Adrenal gland (tissue), 5 donors: ENCODE data around the gene MAPKAP1.

Source experiments
- POLR2A ChIP-seq, 2 donors: fragments of 450-650 bp; IDR thresholded peaks; one replicate each; pipeline ENCODE4 v1.6.1; 2017; ENCODE audit warnings: antibody characterized with exemption in 2 of 2, mild to moderate bottlenecking in 2 of 2, moderate library complexity in 1 of 2
- TF ChIP-seq, protein P1 (sequence below), 6 experiments: fragments of 450-650 bp in 4 of 6; fragments of 200-600 bp in 2 of 6; sonication (generic) in 1 of 6; IDR thresholded peaks; 1 replicate in 5 of 6; 2 replicates in 1 of 6; pipeline versions ENCODE4 v1.5.1 to v1.8.0; 2016 to 2021; ENCODE audit warnings: antibody characterized with exemption in 6 of 6, mild to moderate bottlenecking in 2 of 6, moderate library complexity in 1 of 6
- donor health status: DM: no; HTN: no; CAD: no.

DNA sequence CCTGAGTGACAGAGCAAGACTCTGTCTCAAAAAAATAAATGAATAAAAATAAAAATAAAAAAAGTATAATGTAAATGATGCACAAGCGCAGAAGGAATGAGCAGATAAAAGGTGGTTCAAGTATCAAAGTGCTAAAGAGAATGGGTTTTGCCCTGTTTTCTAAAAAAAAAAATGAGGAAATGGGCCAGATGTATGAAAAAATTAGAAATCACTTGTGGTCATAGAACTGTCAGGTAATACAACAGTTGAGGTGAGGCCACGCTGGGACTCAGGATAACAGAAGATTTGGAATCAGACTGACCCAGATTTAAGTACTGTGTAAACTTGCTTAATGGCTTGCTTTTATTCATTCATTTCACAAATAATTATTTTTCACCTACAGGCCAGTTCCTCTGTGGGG lies 69.8 kb downstream of the MAPKAP1 start:
- TF ChIP-seq, protein P1, sequence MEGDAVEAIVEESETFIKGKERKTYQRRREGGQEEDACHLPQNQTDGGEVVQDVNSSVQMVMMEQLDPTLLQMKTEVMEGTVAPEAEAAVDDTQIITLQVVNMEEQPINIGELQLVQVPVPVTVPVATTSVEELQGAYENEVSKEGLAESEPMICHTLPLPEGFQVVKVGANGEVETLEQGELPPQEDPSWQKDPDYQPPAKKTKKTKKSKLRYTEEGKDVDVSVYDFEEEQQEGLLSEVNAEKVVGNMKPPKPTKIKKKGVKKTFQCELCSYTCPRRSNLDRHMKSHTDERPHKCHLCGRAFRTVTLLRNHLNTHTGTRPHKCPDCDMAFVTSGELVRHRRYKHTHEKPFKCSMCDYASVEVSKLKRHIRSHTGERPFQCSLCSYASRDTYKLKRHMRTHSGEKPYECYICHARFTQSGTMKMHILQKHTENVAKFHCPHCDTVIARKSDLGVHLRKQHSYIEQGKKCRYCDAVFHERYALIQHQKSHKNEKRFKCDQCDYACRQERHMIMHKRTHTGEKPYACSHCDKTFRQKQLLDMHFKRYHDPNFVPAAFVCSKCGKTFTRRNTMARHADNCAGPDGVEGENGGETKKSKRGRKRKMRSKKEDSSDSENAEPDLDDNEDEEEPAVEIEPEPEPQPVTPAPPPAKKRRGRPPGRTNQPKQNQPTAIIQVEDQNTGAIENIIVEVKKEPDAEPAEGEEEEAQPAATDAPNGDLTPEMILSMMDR (IDR thresholded peaks at IDR 0.05), result no peak
- no peak for TF ChIP-seq POLR2A (IDR thresholded peaks at IDR 0.05)
